Body of pancreas (tissue), 4 donors: ENCODE results near the gene PALLD.

Source experiments
- CTCF ChIP-seq, 7 experiments: fragments of 450-650 bp in 4 of 7; fragments of 200-600 bp in 3 of 7; sonication (generic) in 3 of 7; IDR thresholded peaks; one replicate each; pipeline ENCODE4 v1.5.1; 2016 to 2019; ENCODE audit warnings: antibody characterized with exemption in 7 of 7
- POLR2A ChIP-seq, 3 donors: fragments of 450-650 bp; IDR thresholded peaks; one replicate each; pipeline ENCODE4 v1.6.1; 2016; ENCODE audit warnings: antibody characterized with exemption in 3 of 3, mild to moderate bottlenecking in 2 of 3

- TF ChIP-seq CTCF (IDR thresholded peaks at IDR 0.05) (no peak), POLR2A (IDR thresholded peaks at IDR 0.05) (no peak)
These were observed 112.5 kb downstream of the PALLD start for GRCh38 chr4:168609369-168609768.
